Measurements from ENCODE around the gene LNPEP. TPM values are rescaled to one million over a fixed set of nuclear protein-coding genes. Genes with fewer than 3 reads are reported as not detected.

The LNPEP gene
- total and polyA plus RNA-seq, 8 donors, result 22.2 to 40.6 (median 27.6) TPM

DNA sequence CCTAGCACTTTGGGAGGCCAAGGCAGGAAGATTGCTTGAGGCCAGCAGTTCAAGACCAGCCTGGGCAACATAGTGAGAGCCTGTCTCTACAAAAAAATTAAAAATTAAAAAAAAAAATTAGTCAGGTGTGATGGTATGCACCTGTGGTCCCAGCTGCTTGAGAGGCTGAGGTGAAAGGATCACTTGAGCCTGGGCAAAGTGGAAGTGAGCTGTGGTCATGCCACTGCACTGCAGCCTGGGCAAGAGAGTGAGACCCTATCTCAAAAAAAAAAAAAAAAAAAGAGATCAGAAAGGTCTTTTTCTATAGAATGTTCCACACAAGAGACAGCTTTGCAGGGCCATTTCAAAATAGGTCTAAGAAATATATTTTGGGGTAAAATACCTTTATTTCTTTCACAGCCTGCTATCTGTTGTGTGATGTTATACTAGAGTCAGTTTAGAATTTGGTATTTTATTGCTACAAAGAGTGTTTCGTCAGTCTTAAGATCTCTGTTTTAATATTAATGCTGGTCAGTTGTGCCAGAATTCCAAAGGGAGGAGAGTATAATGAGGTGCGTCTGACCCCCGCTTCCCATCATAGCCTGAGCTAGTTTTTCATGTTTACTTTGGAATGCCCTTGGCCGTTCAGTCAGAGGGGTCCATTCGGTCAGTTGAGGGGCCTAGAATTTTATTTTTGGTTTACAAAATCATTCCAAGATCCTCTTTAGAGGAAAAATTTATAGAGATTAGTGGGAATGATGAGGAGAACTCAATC lies 9.4 kb downstream of the LNPEP start:
- Histone ChIP-seq H3K27ac (no peak overlapping the region), H3K4me3 (no peak overlapping the region), H3K36me3 (no peaks in the 10 kb centered on the region), H3K27me3 (no peaks in the 10 kb centered on the region), H3K4me1 (peaks cover 0 to 18% of the 10 kb centered on the region in 2 donors), H3K9me3 (no peaks in the 10 kb centered on the region)
- ATAC-seq (no peak), DNase-seq (no peak)
- intact Hi-C loops (cut with DNase I), result no loop called here
- TF ChIP-seq CTCF (IDR thresholded peaks at IDR 0.05), result no peak

GRCh38 chr5:96946381-96946780 lies 10.5 kb downstream of the LNPEP start:
- Histone ChIP-seq H3K27ac (no peak overlapping the region), H3K9me3 (no peaks in the 10 kb centered on the region), H3K36me3 (no peaks in the 10 kb centered on the region), H3K4me1 (peaks cover 0 to 11% of the 10 kb centered on the region in 2 donors), H3K27me3 (no peaks in the 10 kb centered on the region), H3K4me3 (no peak overlapping the region)
- no peak for TF ChIP-seq CTCF (IDR thresholded peaks at IDR 0.05)
- intact Hi-C loops (cut with DNase I), result no loop called here
- ATAC-seq (no peak), DNase-seq (no peak)

GRCh38 chr5:96952118-96952750 lies 16.4 kb downstream of the LNPEP start:
- no peaks in the 10 kb centered on the region for H3K27me3 ChIP-seq
- ATAC-seq (no peak), DNase-seq (no peak)
- TF ChIP-seq CTCF (IDR thresholded peaks at IDR 0.05), result no peak
- H3K9me3 ChIP-seq, result no peaks in the 10 kb centered on the region
- H3K36me3 ChIP-seq, result no peaks in the 10 kb centered on the region
- H3K4me3 ChIP-seq, result no peak overlapping the region
- peaks cover 0 to 7% of the 10 kb centered on the region in 2 donors for H3K4me1 ChIP-seq
- intact Hi-C loops (cut with DNase I), result no loop called here
- H3K27ac ChIP-seq, result no peak overlapping the region

DNA sequence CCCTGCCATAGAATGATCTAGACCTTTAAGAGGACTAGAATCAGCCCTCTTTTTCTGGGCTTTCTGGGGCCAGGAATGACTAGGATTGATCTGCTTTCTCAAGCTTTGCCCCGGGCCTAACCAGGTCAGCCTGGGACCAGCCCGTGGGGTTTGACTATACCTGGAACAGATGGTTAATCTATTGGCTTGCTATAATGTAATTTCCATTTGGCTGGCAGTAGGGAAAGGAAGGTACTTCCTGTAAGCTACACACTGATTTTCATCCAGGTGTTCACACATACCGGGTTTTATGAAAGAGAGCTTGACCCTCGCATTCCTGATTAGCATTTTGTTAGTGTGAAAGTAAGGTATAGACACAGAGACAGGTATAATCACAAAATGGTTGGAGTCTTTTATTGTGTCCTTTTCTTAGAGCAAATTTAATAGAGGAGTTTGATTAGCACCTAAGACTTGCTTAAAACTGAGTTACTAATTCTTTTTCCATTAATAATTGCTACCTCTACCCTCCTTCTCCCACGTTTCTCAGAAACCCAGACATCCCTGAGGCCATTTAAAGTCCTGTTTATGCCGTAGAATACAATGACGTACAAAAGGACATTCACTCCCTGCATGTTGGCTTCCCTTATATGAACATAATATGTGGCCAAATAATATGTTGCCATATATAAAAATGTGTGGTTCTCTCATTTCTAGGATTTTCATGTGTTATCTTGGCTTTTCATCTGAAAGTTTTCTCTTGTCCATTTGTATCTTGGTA lies 17.3 kb downstream of the LNPEP start:
- intact Hi-C loops (cut with DNase I), result no loop called here
- Histone ChIP-seq H3K4me3 (no peak overlapping the region), H3K27me3 (no peaks in the 10 kb centered on the region), H3K36me3 (no peaks in the 10 kb centered on the region), H3K4me1 (peaks cover 0 to 16% of the 10 kb centered on the region in 2 donors), H3K27ac (no peak overlapping the region), H3K9me3 (no peaks in the 10 kb centered on the region)
- TF ChIP-seq CTCF (IDR thresholded peaks at IDR 0.05), result no peak
- ATAC-seq (no peak), DNase-seq (no peak)
